Mesodermal cell (in vitro differentiated cells): ENCODE results near the gene LINGO4.

Experiments used
- H3K27ac ChIP-seq: 2 replicates; pipeline ENCODE4 v1.7.0; 2013; ENCODE audit warnings: mild to moderate bottlenecking, low read depth, low read length, moderate library complexity; ENCODE audit not compliant: severe bottlenecking
- H3K36me3 ChIP-seq: 2 replicates; pipeline ENCODE4 v1.7.1; 2013; ENCODE audit warnings: mild to moderate bottlenecking, low read length, moderate library complexity; ENCODE audit not compliant: control insufficient read depth, insufficient read depth
- H3K4me1 ChIP-seq: one replicate; pipeline ENCODE4 v1.7.1; 2013; ENCODE audit warnings: mild to moderate bottlenecking, low read length; ENCODE audit not compliant: insufficient read depth, control insufficient read depth, poor library complexity, severe bottlenecking
- H3K4me3 ChIP-seq: 2 replicates; pipeline ENCODE4 v1.7.0; 2013; ENCODE audit warnings: low read length, control low read depth, mild to moderate bottlenecking; ENCODE audit not compliant: insufficient read depth, poor library complexity, severe bottlenecking; ENCODE audit errors: extremely low read depth
- H3K9me3 ChIP-seq: 2 replicates; pipeline ENCODE4 v1.7.1; 2013; ENCODE audit warnings: mild to moderate bottlenecking, low read length, moderate library complexity; ENCODE audit not compliant: control insufficient read depth
- WGBS, 2 experiments: methylation state at CpG; one replicate each; pipeline ENCODE4 v1.1.5; 2013; ENCODE audit warnings: missing lambda C conversion rate in 2 of 2; ENCODE audit not compliant: insufficient coverage in 2 of 2; 5-methylcytosine and 5-hydroxymethylcytosine counted together

LINGO4 gene

DNA sequence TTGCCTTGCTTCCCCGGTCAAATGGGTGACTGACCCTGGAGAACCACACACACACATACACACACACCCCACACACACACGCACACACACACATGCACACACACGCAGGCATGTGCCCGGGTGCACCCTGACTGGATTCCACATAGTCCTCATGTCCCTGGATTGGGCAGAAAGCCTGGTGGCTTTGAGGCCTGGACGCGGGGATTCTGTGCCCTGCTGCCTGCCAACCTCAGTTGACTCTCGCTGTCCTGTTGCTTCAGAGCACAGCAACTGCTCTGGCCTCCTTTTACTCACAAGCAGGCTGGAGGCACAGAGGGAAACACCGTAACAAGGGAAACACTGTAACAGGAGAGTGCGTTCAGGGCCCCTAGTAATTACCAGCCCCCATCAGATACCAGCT lies 20.0 kb upstream of the LINGO4 start:
- Histone ChIP-seq H3K9me3 (no peaks in the 10 kb centered on the region), H3K4me3 (no peak overlapping the region), H3K36me3 (no peaks in the 10 kb centered on the region), H3K27ac (no peak overlapping the region), H3K4me1 (peaks cover 30% of the 10 kb centered on the region)
- WGBS, 2 experiments: 72 to 83% methylated on average over 6 to 9 of the region's 9 CpGs

DNA sequence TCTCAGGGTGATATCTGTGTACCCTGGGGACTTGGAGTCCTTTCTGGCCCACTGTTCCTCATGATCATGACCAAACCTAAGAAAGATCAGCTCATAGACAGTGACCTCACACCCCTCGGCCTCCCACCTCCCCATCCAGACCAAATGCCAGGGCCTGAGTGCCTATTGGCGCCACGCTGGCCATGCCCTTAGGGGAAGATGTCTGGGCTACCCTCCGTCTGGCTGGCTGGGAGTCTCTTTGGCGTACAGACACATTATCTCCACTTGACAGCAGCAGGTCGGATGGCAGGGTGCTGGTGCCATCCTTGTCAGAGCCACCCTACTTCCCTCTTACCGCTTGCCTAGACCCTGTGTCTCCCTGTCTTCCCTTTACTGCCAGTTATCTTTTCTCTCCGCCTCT lies 18.0 kb upstream of the LINGO4 start:
- no peaks in the 10 kb centered on the region for H3K9me3 ChIP-seq
- H3K4me3 ChIP-seq: no peak overlapping the region
- peaks cover 15% of the 10 kb centered on the region for H3K4me1 ChIP-seq
- no peak overlapping the region for H3K27ac ChIP-seq
- 79 to 89% methylated on average over 7 to 8 of the region's 8 CpGs for WGBS, 2 experiments
- H3K36me3 ChIP-seq: no peaks in the 10 kb centered on the region

DNA sequence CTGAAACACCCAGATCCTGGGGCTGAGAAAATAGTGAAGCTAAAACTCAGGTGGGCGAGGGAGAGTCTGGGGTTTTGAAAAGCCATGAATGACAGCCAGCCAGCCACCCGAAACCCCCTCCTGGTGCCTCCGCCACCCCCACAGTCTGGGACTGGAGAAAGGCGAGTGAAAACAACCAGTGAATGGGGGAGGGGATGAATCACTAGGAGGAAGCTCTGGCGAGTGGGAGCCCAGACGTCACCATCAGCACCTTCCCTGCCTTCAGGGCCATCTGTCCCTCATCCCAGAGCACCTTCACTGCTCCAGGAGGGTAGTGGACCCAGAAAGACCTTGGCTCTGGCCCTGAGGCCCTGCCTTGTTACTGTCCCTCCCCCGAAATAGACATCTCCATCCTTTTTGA lies 17.2 kb upstream of the LINGO4 start:
- Histone ChIP-seq H3K4me1 (peaks cover 11% of the 10 kb centered on the region), H3K9me3 (no peaks in the 10 kb centered on the region)
- 66 to 90% methylated on average over 2 to 5 of the region's 7 CpGs for WGBS, 2 experiments

DNA sequence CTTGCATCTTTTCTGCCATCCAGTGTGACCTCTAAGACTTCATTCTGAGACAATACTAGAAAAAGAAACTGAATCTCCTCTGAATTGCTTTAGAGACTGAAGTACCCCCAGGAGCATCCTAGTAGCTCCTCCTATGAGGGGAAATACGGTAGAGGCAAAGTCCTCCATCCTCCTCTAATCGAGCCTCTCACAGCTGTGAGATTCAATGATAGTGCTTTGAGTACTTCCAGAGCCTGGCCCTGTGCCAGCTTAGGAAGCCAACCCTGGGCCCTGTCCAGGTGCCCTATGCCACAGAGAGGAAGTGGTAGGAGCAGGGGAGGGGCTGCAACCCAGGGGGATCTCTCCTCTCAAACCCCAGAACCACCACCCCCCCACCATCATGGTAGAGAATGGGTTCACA lies 15.7 kb upstream of the LINGO4 start:
- Histone ChIP-seq H3K36me3 (no peaks in the 10 kb centered on the region), H3K9me3 (no peaks in the 10 kb centered on the region), H3K27ac (no peak overlapping the region), H3K4me3 (no peak overlapping the region), H3K4me1 (peaks cover 10% of the 10 kb centered on the region)
- 100% methylated on average over 1 of the region's 2 CpGs; no CpG with 5 or more reads in 1 of the 2 experiments for WGBS, 2 experiments

More for the DNA sequence above, 17.2 kb upstream of the LINGO4 start:
- Histone ChIP-seq H3K27ac (no peak overlapping the region), H3K4me3 (no peak overlapping the region), H3K36me3 (no peaks in the 10 kb centered on the region)

DNA sequence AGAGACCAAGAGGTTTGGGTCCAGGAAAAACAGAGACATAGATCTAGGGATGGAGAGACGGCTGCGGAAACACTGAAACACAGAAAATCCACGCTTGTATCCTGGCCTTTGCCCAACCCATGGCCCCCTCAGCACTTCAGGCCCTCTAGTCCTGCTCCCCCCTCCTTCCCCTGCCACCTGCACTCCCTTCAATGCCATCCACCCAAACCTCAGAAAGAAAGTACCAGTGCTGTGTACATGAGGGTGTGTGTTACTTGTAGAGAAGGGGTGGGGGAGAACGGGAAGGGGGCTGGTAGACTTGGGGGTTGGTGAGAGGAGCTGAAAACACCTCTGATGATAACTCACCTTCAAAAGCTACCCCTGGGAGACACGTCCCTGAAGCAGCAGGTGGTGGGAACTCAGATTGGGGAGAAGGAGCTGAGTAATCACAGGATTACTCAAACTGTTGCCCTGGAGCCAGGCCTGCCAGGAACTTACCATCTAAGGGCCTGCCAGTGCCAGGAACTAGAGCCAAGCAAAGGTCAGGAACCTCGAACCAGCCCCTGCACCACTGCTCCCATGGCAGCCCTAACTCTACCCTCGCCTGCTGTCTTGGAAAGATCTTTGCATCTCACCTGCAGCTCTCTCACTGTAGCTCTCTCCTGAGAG lies 14.9 kb upstream of the LINGO4 start:
- no peaks in the 10 kb centered on the region for H3K36me3 ChIP-seq
- H3K9me3 ChIP-seq: no peaks in the 10 kb centered on the region
- H3K27ac ChIP-seq: no peak overlapping the region
- H3K4me3 ChIP-seq: no peak overlapping the region
- peaks cover 7% of the 10 kb centered on the region for H3K4me1 ChIP-seq
- WGBS, 2 experiments: 88 to 92% methylated on average over 3 to 6 of the region's 7 CpGs

- Histone ChIP-seq H3K4me3 (no peak overlapping the region), H3K4me1 (peaks cover 7% of the 10 kb centered on the region), H3K36me3 (no peaks in the 10 kb centered on the region), H3K27ac (no peak overlapping the region), H3K9me3 (no peaks in the 10 kb centered on the region)
- 87 to 90% methylated on average over 8 to 11 of the region's 12 CpGs for WGBS, 2 experiments
Measured at GRCh38 chr1:151819227-151819835, 14.1 kb upstream of the LINGO4 start.

- Histone ChIP-seq H3K36me3 (no peaks in the 10 kb centered on the region), H3K4me1 (peaks cover 2% of the 10 kb centered on the region), H3K27ac (no peak overlapping the region), H3K9me3 (no peaks in the 10 kb centered on the region), H3K4me3 (no peak overlapping the region)
- WGBS, 2 experiments: 90 to 92% methylated on average over 4 of the region's 7 CpGs
Measured at GRCh38 chr1:151817353-151817730, 12.1 kb upstream of the LINGO4 start.

- no peaks in the 10 kb centered on the region for H3K9me3 ChIP-seq
- no peaks in the 10 kb centered on the region for H3K4me1 ChIP-seq
- H3K27ac ChIP-seq: no peak overlapping the region
- no peak overlapping the region for H3K4me3 ChIP-seq
- 93 to 97% methylated on average over 16 to 19 of the region's 26 CpGs for WGBS, 2 experiments
- no peaks in the 10 kb centered on the region for H3K36me3 ChIP-seq
Measured at GRCh38 chr1:151816548-151817352, 11.5 kb upstream of the LINGO4 start.

GRCh38 chr1:151815716-151816327 lies 10.6 kb upstream of the LINGO4 start:
- Histone ChIP-seq H3K36me3 (no peaks in the 10 kb centered on the region), H3K9me3 (no peaks in the 10 kb centered on the region), H3K4me3 (no peak overlapping the region), H3K4me1 (no peaks in the 10 kb centered on the region), H3K27ac (no peak overlapping the region)
- WGBS, 2 experiments: 86 to 91% methylated on average over 3 to 6 of the region's 12 CpGs

DNA sequence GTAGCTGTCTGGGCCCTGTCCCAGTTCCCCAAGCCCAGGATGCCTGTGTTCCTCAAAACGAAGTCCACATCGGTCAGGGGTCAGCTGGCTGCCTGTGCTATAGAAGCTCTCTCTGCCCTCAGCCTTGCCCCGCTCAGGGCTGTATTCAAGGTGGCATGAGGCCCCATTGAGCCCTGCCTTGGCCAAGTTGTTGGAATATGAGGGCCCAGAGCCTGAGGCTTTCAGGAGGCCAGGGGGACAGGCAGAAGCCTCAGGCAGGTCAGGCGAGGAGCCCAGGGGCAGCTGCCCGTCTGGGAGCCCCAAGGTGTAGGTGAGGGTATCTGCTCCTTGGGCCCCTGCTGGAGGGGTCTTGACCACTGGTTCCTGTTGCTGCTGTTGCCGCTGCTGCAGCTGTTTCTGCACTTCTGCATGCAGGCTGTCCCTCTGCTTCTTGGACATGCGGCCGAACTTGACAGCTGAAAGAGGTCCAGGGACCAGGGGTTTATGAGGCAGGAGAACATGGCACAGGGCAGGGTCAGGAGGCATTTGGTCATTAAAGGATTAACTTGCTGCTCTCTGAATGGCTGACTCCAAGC lies 9.8 kb upstream of the LINGO4 start:
- Histone ChIP-seq H3K27ac (no peak overlapping the region), H3K36me3 (no peaks in the 10 kb centered on the region), H3K4me3 (no peak overlapping the region), H3K4me1 (no peaks in the 10 kb centered on the region), H3K9me3 (no peaks in the 10 kb centered on the region)
- WGBS, 2 experiments: 92 to 94% methylated on average over 8 of the region's 8 CpGs
